Keratinocyte (primary cell): ENCODE measurements around the gene CHSY1.

ENCODE experiments used
- CTCF ChIP-seq, 3 experiments: IDR thresholded peaks in 1 of 3; conservative IDR thresholded peaks in 1 of 3; optimal IDR thresholded peaks in 1 of 3; 2 replicates in 2 of 3; 3 replicates in 1 of 3; pipeline versions ENCODE3 to v1.5.1; 2011; ENCODE audit warnings: low read length in 3 of 3, mild to moderate bottlenecking in 3 of 3, moderate library complexity in 2 of 3, control low read depth in 1 of 3, inconsistent platforms in 1 of 3; ENCODE audit not compliant: insufficient read depth in 2 of 3; ENCODE audit errors: extremely low read depth in 1 of 3
- EZH2 ChIP-seq: IDR thresholded peaks from one replicate; pipeline ENCODE4 v1.6.1; 2012; ENCODE audit warnings: inconsistent platforms, mild to moderate bottlenecking, low read length, moderate library complexity

GRCh38 chr15:101138913-101139880 lies 112.7 kb downstream of the CHSY1 start:
- TF ChIP-seq CTCF (optimal IDR thresholded peaks at IDR 0.05 in 1 of 3, IDR thresholded peaks at IDR 0.05 in 1 of 3, conservative IDR thresholded peaks at IDR 0.05 in 1 of 3; ENCODE audit: extremely low read depth in 1 of 3, insufficient read depth in 2 of 3, low read length in 3 of 3) (no peak), EZH2 (no peak)
